T1000 (cell line): ENCODE data around the gene RNU1-2.
"Not testable (repeated sequence)": the region's sequence is repeated elsewhere in the genome, so short reads cannot be mapped to it uniquely, and the experiment has no call there.

Source experiments
- DNase-seq: peaks from one replicate; lab custom pipeline; 2025; ENCODE audit warnings: mixed read lengths; lab: John Stamatoyannopoulos, UW

RNU1-2 gene

GRCh38 chr1:16895598-16896315, at the start of gene RNU1-2:
Gene RNU1-2 (plus strand): TSS chr1:16895980.
- DNase-seq = peak; percentile 96

GRCh38 chr1:16856201-16856600, 39.6 kb upstream of the RNU1-2 start:
- DNase-seq = not testable (repeated sequence)

GRCh38 chr1:16859167-16860041, 36.4 kb upstream of the RNU1-2 start:
- DNase-seq = not testable (repeated sequence)

DNA sequence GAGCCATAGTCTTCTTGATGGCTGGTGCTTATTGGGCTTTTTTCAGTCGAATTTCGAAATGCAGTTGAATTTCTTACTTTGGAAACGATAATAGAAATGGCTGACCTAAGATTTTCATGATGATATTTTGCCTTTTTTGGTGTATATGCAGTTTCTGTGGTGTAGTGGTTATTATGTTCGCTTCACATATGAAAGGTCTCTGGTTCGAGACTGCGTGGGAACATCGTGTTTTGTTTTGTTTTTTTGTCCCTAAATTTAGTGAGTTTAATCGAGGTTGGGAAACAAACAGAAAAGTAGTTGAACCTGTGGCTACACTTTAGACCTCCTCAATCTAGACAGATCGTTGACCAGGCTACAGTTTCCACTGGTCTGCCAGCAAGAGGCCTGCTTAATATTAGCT, 35.7 kb upstream of the RNU1-2 start:
- not testable (repeated sequence) for DNase-seq

DNA sequence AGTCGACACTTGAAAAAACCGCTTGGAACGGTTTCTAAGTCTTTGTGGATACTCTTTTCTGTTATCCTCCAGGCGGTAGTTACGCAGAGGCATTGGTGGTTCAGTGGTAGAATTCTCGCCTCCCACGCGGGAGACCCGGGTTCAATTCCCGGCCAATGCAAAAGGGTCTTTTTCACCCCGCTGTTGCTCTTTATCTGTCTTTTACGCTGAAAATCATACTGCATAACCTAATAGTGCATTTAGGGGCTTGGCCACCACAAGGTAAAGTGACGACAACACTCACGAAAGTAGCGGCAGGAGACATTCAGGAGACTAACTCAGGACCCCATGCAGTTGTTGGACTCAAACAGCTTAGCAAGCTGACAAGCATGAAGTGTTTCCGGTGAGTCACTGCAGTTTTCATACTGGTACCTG, 33.9 kb upstream of the RNU1-2 start:
- DNase-seq = not testable (repeated sequence)

- not testable (repeated sequence) for DNase-seq
These were observed 33.4 kb upstream of the RNU1-2 start for GRCh38 chr1:16862415-16862814.

- DNase-seq = not testable (repeated sequence)
These were observed 32.8 kb upstream of the RNU1-2 start for GRCh38 chr1:16863024-16863423.

GRCh38 chr1:16866926-16867707, 28.7 kb upstream of the RNU1-2 start:
- not testable (repeated sequence) for DNase-seq

DNA sequence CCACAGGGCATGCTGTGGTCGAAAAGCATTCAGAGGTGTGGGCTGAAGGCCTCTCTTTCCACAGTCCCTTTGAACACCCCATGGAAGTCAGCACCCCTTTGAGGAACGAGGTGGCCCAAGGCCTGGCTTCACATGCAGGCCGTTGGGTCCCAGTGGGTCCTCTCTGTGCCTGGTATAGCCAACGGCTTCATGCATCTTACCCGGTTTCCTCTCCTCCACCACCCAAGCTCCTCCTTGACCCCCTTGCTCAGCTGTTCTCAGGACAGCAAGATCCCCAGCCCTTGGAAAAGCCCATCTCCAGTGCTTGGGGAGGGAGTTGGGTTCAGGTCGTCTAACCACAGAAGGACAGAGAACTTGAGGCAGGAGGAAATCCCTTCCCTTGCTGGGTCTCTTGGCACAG, 27.0 kb upstream of the RNU1-2 start:
- not testable (repeated sequence) for DNase-seq

DNA sequence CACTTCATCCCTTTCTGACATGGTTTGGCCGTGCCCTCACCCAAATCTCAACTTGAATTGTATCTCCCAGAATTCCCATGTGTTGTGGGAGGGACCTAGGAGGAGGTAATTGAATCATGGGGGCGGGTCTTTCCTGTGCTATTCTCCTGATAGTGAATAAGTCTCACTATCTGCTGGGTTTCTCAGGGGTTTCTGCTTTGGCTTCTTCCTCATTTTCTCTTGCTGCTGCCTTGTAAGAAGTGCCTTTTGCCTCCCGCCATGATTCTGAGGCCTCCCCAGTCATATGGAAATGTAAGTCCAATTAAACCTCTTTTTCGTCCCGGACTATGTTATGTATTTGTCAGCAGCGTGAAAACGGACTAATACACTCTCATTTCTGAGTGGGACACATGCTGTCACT, 25.8 kb upstream of the RNU1-2 start:
- not testable (repeated sequence) for DNase-seq

DNA sequence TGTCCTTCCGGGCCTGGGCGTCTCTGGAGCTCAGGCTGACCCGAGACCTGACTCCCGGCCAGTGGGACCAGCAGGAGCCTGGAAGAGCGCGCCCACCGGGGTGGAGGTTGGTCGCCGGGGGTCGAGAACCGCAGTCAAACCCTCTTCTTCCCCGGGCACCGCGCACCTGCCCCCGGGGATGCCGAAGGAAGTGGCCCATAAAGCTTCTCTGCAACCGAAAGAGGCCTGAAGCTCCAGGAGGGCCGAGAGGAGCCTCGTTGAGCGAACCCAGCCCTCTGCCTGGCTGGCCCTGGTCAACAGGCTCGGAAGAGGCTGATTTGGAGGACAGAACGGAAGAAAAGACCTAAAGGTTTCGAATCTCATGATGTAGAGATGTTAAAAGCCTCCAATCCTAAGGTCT, 24.6 kb upstream of the RNU1-2 start:
- DNase-seq = not testable (repeated sequence)

DNA sequence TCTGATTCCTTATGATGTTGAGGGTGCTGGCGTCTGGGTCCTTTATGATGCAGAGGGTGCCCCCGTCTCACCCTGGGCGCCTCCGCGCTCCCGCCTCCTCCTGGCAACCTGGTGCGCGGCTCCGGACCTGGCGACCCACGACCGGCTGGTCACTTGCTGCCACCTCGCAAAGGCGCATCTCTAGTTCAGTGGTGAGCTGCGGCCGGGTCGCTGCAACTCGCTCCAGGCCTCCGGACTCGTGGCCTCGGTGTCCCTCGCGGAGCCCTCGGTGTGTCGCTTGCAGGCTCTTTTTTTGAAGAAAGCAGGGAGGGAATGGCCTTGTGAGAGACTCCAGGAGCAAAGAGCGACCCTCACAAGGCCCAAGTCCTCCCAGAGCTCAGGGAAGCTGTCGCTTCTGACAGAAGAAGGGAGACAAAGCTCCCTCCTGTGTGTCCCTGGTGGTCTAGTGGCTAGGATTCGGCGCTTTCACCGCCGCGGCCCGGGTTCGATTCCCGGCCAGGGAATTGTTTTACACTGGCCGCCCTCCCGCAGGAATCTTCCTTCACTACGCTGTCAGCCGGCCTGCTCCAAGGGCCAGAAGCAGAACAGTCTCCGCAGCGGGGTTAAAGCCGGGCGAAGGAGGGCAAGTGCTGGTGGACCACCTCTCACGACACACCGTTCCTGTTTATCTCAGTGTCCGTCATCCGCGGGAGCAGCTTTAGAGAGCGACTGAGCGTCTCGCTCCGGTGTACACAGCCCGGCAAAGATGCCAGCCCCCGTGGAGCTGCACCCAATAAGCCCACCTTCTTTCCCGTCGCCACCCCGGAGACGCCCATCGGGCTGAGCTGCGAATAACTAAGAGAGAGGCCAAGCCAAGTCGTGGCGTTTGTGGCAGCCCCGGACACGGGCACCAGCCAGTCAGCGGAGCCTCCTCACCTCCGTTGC, 23.4 kb upstream of the RNU1-2 start:
- DNase-seq = not testable (repeated sequence)

GRCh38 chr1:16873076-16873879, 22.5 kb upstream of the RNU1-2 start:
- not testable (repeated sequence) for DNase-seq

DNA sequence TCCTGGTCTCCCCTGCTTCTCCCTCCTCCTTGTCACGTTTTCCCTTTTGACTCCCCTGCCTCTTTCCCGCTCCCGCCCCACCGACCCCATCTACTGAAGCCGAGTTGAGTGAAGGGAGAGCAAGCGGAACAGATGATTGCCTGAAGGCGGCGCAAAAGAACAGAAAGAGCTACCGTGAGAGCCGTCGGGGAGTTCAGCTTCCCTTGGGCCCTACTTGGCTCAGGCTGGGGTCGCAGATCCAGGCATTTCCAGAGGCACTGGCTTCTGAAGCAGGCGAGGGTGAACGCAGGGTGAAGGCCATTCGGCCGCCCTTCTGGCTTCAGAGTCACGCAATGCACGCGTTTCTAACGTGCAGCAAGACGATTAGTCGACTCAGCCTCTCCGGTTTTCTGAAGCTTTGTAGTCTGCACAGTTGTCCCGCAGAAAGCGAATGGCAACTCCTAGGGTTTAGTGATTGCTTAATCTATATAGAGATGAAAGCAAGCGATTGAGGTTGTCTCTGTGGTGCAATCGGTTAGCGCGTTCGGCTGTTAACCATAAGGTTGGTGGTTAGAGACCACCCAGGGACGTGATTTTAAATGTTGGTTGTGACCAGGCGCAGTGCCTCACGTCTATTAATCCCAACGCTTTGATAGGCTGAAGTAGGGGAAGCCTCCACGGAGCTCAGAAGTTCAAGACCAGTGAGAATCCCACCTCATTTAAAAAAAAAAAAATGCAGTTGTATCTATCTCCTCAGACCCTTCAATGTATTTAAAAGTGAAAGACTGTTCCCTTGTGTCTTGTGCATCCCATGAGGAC, 20.6 kb upstream of the RNU1-2 start:
- not testable (repeated sequence) for DNase-seq

DNA sequence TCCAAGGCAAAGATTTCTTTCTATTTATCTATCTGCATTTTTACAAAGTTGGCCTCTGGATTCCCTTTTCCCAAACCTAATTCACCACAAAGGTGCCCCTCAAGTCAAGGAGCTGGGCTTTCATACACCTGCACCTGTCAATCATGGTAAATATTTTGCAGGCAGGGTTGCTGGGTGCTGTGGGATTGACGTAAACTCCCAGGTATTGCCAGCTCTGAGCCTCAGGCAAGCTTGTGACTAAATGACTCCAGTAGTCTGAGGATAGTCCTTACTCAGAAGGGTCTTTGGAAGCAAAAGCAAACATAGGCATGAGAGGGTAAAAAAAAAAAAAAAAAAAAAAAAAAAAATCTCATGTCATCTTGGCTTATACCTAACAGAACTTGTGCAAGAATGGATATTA, 14.0 kb upstream of the RNU1-2 start:
- not testable (repeated sequence) for DNase-seq

DNA sequence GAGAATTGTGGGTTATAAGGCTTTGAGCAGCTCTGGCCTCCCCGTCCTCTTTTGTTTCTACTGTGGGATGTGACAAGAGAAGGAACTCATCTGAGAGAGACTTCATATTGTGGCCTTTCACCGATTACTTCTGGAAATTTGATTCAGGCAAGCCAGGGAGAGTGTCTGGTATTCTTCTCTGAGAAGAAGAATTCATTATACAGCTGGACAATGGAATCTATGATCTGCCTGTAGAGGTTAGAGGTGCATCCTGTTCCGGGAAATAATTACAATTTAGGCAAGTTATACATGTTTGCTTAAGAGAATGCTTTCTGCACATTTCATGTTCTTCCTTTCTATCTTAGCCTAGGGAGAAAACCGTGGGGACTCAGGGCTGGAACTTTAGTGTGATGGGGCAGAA, 12.8 kb upstream of the RNU1-2 start:
- DNase-seq = no peak

DNA sequence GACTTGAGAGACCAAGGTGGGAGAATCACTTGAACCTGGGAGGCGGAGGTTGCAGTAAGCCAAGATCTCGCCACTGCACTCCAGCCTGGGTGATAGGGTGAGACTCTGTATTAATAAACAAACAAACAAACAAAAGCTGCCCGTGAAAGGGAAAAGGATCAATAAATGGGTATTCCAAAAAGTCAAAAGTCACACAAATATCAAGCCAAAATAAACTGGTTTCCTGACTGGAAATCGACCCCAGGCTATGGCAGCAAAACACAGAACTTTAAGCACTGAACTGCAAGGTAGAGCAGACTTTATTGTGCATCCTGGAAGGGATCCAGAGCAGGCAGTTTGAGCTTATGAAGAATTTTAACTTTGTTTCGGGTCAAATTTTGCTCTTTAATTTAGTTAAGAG, 11.3 kb upstream of the RNU1-2 start:
- DNase-seq = not testable (repeated sequence)

GRCh38 chr1:16886860-16887605, 8.7 kb upstream of the RNU1-2 start:
- DNase-seq = no peak
